Measurements from ENCODE around the gene BCR. TPM values are rescaled to one million over a fixed set of nuclear protein-coding genes. Genes with fewer than 3 reads are reported as not detected.

The BCR gene
- total RNA-seq, 4 donors from 2014 or later = 70.5 to 102 (median 84.1) TPM

DNA sequence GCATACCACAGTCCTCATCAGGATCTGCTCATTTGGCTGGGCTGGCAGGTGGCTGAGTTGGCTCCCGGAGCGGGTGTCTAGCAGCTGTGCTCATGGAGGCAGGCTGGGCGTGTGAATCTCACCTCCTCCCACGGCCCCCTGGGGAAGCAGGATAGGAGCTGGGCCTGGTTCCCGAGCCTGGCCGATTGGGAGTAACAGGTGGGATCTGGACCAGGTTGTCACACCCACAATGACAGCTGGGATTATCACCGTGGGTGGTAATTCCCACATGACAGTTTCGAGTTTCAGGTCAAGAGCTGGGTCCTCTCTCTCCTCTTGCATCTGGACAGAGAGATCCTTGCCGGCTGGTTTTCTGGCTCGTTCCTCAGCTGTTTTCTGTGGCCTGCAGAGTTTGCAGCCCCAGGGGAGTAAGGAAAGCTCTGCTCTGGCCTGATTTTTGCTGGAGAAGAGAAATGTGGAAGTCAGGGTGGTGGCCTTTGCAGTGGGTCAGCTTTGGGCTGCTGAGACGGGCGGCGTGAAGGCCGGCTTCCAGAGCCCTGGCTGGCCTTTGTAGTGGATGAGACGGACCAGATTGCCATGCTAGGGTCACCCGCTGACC is 57.0 kb downstream of the BCR start:
- WGBS, 2 donors = 37 to 47% methylated on average over 16 of the region's 16 CpGs
- no peak for DNase-seq (ENCODE audit: low spot score in 2 of 2)
- TF ChIP-seq POLR2A (IDR thresholded peaks at IDR 0.05) = no peak
- TF ChIP-seq, protein P1, sequence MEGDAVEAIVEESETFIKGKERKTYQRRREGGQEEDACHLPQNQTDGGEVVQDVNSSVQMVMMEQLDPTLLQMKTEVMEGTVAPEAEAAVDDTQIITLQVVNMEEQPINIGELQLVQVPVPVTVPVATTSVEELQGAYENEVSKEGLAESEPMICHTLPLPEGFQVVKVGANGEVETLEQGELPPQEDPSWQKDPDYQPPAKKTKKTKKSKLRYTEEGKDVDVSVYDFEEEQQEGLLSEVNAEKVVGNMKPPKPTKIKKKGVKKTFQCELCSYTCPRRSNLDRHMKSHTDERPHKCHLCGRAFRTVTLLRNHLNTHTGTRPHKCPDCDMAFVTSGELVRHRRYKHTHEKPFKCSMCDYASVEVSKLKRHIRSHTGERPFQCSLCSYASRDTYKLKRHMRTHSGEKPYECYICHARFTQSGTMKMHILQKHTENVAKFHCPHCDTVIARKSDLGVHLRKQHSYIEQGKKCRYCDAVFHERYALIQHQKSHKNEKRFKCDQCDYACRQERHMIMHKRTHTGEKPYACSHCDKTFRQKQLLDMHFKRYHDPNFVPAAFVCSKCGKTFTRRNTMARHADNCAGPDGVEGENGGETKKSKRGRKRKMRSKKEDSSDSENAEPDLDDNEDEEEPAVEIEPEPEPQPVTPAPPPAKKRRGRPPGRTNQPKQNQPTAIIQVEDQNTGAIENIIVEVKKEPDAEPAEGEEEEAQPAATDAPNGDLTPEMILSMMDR (IDR thresholded peaks at IDR 0.05) = no peak
- intact Hi-C loops (cut with DNase I; ENCODE audit: low total_unique reads) = no loop called here
- no peak overlapping the region for H3K4me3 ChIP-seq (ENCODE audit: low read depth, poor library complexity, severe bottlenecking)

DNA sequence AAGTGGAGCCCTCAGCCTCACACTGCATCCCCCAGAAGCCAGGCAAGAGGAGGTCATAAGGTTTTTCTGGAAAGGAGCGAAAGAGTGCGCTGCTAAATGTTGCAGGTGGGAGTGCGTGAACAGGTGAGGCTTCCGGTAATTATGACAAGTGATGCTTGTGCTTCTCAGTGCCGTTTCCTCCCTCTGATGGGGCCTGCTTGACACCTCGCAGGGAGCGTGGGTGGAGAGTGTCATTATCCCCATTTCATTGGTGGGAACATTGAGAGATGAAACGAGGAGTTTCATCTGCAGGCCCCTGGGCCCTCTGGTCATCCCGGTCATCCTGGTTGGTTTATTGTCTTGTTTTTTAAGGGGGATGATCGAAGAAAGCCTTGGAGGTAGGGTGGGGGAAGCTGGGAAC is 57.5 kb downstream of the BCR start:
- DNase-seq (ENCODE audit: low spot score in 2 of 2) = no peak
- intact Hi-C loops (cut with DNase I; ENCODE audit: low total_unique reads) = no loop called here
- TF ChIP-seq POLR2A (IDR thresholded peaks at IDR 0.05) = no peak
- TF ChIP-seq, protein P1 (IDR thresholded peaks at IDR 0.05) = no peak
- WGBS, 2 donors = 86 to 89% methylated on average over 10 of the region's 10 CpGs
- H3K4me3 ChIP-seq (ENCODE audit: low read depth, poor library complexity, severe bottlenecking) = no peak overlapping the region

- no peak for DNase-seq (ENCODE audit: low spot score in 2 of 2)
- TF ChIP-seq, protein P1 (IDR thresholded peaks at IDR 0.05) = no peak
- TF ChIP-seq POLR2A (IDR thresholded peaks at IDR 0.05) = no peak
- no peak overlapping the region for H3K4me3 ChIP-seq (ENCODE audit: low read depth, poor library complexity, severe bottlenecking)
- intact Hi-C loops (cut with DNase I; ENCODE audit: low total_unique reads) = no loop called here
- WGBS, 2 donors = 93% methylated on average over 9 of the region's 9 CpGs
Measured at GRCh38 chr22:23238707-23239106, 58.4 kb downstream of the BCR start.

GRCh38 chr22:23239429-23239828 is 59.1 kb downstream of the BCR start:
- 91 to 95% methylated on average over 2 of the region's 2 CpGs for WGBS, 2 donors

GRCh38 chr22:23240639-23241389 is 60.5 kb downstream of the BCR start:
- DNase-seq (ENCODE audit: low spot score in 2 of 2) = no peak
- TF ChIP-seq, protein P1 (IDR thresholded peaks at IDR 0.05) = no peak
- TF ChIP-seq POLR2A (IDR thresholded peaks at IDR 0.05) = no peak
- WGBS, 2 donors = 70 to 71% methylated on average over 13 of the region's 13 CpGs
- intact Hi-C loops (cut with DNase I; ENCODE audit: low total_unique reads) = no loop called here
- H3K4me3 ChIP-seq (ENCODE audit: low read depth, poor library complexity, severe bottlenecking) = no peak overlapping the region

More at GRCh38 chr22:23239429-23239828, 59.1 kb downstream of the BCR start:
- TF ChIP-seq, protein P1 (IDR thresholded peaks at IDR 0.05) = no peak
- no peak for TF ChIP-seq POLR2A (IDR thresholded peaks at IDR 0.05)
- no peak for DNase-seq (ENCODE audit: low spot score in 2 of 2)
- no peak overlapping the region for H3K4me3 ChIP-seq (ENCODE audit: low read depth, poor library complexity, severe bottlenecking)
- intact Hi-C loops (cut with DNase I; ENCODE audit: low total_unique reads) = no loop called here
